Endodermal cell (in vitro differentiated cells): ENCODE measurements around the gene GALP. TPM values are rescaled to one million over a fixed set of nuclear protein-coding genes. Genes with fewer than 3 reads are reported as not detected.
A peak's percentile ranks its signal among the peaks of the same experiment; 100 is the strongest.
"Not testable (repeated sequence)": the region's sequence is repeated elsewhere in the genome, so short reads cannot be mapped to it uniquely, and the experiment has no call there.

Source experiments
- DNase-seq: peaks from one replicate; pipeline ENCODE4 v3.0.0-alpha.2; 2017
- H3K27ac ChIP-seq: 2 replicates; pipeline ENCODE4 v1.5.1; 2013; ENCODE audit warnings: mild to moderate bottlenecking, low read depth, low read length, moderate library complexity
- H3K27me3 ChIP-seq: 2 replicates; pipeline ENCODE4 v1.6.1; 2013; ENCODE audit warnings: mild to moderate bottlenecking, low read length, moderate library complexity; ENCODE audit not compliant: insufficient read depth, control insufficient read depth, poor library complexity, severe bottlenecking
- H3K36me3 ChIP-seq: 2 replicates; pipeline ENCODE4 v1.7.0; 2013; ENCODE audit warnings: mild to moderate bottlenecking, low read length, moderate library complexity; ENCODE audit not compliant: control insufficient read depth, insufficient read depth
- H3K4me1 ChIP-seq: one replicate; pipeline ENCODE4 v1.7.0; 2013; ENCODE audit warnings: low read length; ENCODE audit not compliant: control insufficient read depth, insufficient read depth
- H3K4me3 ChIP-seq: 2 replicates; pipeline ENCODE4 v1.5.1; 2013; ENCODE audit warnings: mild to moderate bottlenecking, low read length, moderate library complexity
- H3K9ac ChIP-seq: 2 replicates; pipeline ENCODE4 v1.6.1; 2013; ENCODE audit warnings: mild to moderate bottlenecking, low read length, moderate library complexity; ENCODE audit not compliant: poor library complexity, severe bottlenecking; ENCODE audit errors: extremely low read depth
- H3K9me3 ChIP-seq: 2 replicates; pipeline ENCODE4 v1.6.1; 2013; ENCODE audit warnings: mild to moderate bottlenecking, low read length, moderate library complexity; ENCODE audit not compliant: control insufficient read depth
- H3K27ac Mint-ChIP-seq: 2 replicates; pipeline ENCODE4 v1.8.0; 2020; ENCODE audit warnings: mixed read lengths
- H3K27me3 Mint-ChIP-seq: 2 replicates; pipeline ENCODE4 v1.8.0; 2021; ENCODE audit warnings: mild to moderate bottlenecking, mixed read lengths; ENCODE audit not compliant: insufficient read depth
- H3K36me3 Mint-ChIP-seq: 2 replicates; pipeline ENCODE4 v1.8.0; 2020; ENCODE audit warnings: low read depth, mixed read lengths
- H3K4me1 Mint-ChIP-seq: 2 replicates; pipeline ENCODE4 v1.8.0; 2020; ENCODE audit warnings: mixed read lengths
- H3K4me3 Mint-ChIP-seq: 2 replicates; pipeline ENCODE4 v1.8.0; 2020; ENCODE audit warnings: mild to moderate bottlenecking, moderate library complexity, mixed read lengths
- H3K9me3 Mint-ChIP-seq: 2 replicates; pipeline ENCODE4 v1.8.0; 2020; ENCODE audit warnings: mild to moderate bottlenecking, mixed read lengths
- WGBS, 2 experiments: methylation state at CpG; one replicate each; pipeline versions ENCODE4 v1.1.5 to v1.1.7; 2013; ENCODE audit warnings: missing lambda C conversion rate in 2 of 2, mixed read lengths in 1 of 2; ENCODE audit not compliant: insufficient coverage in 1 of 2, insufficient read length in 1 of 2; 5-methylcytosine and 5-hydroxymethylcytosine counted together
- total RNA-seq, 2 donors: library from RNA; stranded (reverse); fragmentation: NEBNext Ultra II Directional in 1 of 2; extraction: Animal tissue kit (Norgen Biotek cat#: 25700) in 1 of 2; gene quantifications; 2 replicates in 1 of 2; 3 replicates in 1 of 2; pipeline ENCODE4 v1.2.1, GENCODE V29; 2021
- TF ChIP-seq, protein P1 (sequence below): fragments of 200-600 bp; sonication (generic); conservative IDR thresholded peaks from 2 replicates; pipeline ENCODE4 v1.5.0; 2021; ENCODE audit warnings: antibody characterized with exemption, mild to moderate bottlenecking

GALP gene
- total RNA-seq, 2 donors from 2014 or later = 0.40 TPM; not detected in 1

DNA sequence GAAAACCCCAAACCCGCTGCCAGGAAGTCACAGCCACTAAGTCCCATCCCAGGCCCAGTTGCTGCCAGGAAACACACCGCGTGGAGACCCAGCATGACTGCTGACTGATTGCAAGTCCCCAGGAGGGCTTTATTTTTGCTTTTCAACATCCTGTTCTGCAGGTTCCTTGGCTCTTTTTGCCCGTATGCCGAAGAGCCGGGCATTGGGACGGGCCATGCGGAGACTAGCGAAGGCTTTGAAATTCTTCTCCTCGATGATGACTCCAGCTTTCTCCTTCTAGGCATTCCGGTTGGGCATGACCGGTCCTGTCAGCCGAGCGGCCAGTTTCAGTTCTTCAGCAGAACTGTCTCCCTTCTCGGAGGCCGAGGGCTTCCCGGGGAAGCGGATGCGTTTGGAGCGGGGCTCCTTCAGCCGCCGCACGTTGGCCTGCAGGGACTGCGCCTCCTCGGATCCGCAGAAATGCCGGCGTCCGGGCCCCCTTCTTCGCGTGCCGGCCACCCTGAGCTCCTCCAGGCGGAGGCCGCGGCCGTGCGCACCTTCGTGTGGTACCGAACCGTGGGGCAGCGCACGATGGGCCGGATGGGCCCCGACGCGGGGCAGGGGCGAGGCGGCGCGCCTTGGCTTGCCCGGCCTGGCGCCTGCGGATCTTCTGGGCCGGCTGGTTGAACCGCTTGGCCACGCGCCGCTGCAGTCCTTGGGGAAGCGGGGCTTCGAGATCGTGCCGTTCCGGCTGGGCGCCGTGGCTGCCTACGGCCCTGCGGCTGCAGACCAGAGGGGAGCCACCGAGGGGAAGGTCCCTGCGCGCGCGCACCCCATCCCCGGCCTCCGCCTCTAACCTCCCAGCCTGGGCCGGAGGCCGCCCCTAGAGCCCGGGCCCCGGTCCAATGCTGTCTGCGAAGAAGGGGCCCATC is 41.5 kb downstream of the GALP start:
- H3K27me3 Mint-ChIP-seq = peaks cover 24% of the 10 kb centered on the region
- Histone ChIP-seq H3K4me3 (no peak overlapping the region), H3K27me3 (no peaks in the 10 kb centered on the region), H3K4me1 (no peaks in the 10 kb centered on the region), H3K27ac (no peak overlapping the region), H3K9me3 (no peaks in the 10 kb centered on the region), H3K36me3 (no peaks in the 10 kb centered on the region), H3K9ac (no peak overlapping the region)
- 79 to 87% methylated on average over 50 to 79 of the region's 79 CpGs for WGBS, 2 experiments
- no peak overlapping the region for H3K27ac Mint-ChIP-seq
- no peaks in the 10 kb centered on the region for H3K9me3 Mint-ChIP-seq
- peak overlapping the region; percentile 51 for H3K4me3 Mint-ChIP-seq
- H3K4me1 Mint-ChIP-seq = peaks cover 2% of the 10 kb centered on the region
- TF ChIP-seq, protein P1, sequence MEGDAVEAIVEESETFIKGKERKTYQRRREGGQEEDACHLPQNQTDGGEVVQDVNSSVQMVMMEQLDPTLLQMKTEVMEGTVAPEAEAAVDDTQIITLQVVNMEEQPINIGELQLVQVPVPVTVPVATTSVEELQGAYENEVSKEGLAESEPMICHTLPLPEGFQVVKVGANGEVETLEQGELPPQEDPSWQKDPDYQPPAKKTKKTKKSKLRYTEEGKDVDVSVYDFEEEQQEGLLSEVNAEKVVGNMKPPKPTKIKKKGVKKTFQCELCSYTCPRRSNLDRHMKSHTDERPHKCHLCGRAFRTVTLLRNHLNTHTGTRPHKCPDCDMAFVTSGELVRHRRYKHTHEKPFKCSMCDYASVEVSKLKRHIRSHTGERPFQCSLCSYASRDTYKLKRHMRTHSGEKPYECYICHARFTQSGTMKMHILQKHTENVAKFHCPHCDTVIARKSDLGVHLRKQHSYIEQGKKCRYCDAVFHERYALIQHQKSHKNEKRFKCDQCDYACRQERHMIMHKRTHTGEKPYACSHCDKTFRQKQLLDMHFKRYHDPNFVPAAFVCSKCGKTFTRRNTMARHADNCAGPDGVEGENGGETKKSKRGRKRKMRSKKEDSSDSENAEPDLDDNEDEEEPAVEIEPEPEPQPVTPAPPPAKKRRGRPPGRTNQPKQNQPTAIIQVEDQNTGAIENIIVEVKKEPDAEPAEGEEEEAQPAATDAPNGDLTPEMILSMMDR = no peak
- peak; percentile 86 for DNase-seq
- peaks cover 12% of the 10 kb centered on the region for H3K36me3 Mint-ChIP-seq

GRCh38 chr19:56218961-56219360 is 43.2 kb downstream of the GALP start:
- Histone ChIP-seq H3K9me3 (no peaks in the 10 kb centered on the region), H3K36me3 (no peaks in the 10 kb centered on the region), H3K27me3 (no peaks in the 10 kb centered on the region), H3K27ac (no peak overlapping the region), H3K9ac (no peak overlapping the region), H3K4me3 (no peak overlapping the region), H3K4me1 (no peaks in the 10 kb centered on the region)
- no peak overlapping the region for H3K27ac Mint-ChIP-seq
- no peak overlapping the region for H3K4me3 Mint-ChIP-seq
- H3K9me3 Mint-ChIP-seq = no peaks in the 10 kb centered on the region
- H3K36me3 Mint-ChIP-seq = peaks cover 28% of the 10 kb centered on the region
- DNase-seq = no peak
- TF ChIP-seq, protein P1 = no peak
- WGBS, 2 experiments = 80 to 91% methylated on average over 10 of the region's 10 CpGs
- H3K4me1 Mint-ChIP-seq = peaks cover 2% of the 10 kb centered on the region
- H3K27me3 Mint-ChIP-seq = peaks cover 27% of the 10 kb centered on the region

DNA sequence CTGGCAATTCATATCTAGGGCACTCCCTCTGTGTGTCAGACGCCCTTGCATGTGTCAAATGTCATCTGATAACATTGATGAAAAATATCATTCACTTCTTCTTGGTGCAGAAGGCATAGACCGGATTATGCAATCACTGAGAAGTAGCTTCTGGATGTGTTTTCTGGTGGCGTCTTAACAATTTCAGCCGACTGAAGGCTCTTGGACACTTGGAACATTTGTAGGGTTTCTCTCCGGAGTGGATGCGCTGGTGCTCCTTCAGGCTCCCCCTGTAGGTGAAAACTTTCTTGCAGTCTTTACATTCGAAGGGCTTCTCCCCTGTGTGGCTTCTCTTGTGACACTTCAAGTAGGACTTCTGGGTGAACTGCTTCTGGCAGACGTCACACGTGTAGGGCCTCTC is 45.6 kb downstream of the GALP start:
- H3K27me3 Mint-ChIP-seq = peaks cover 19% of the 10 kb centered on the region
- not testable (repeated sequence) for H3K9me3 Mint-ChIP-seq, H3K27ac Mint-ChIP-seq, H3K4me1 Mint-ChIP-seq, H3K27me3 ChIP-seq, H3K9ac ChIP-seq, H3K36me3 ChIP-seq, H3K9me3 ChIP-seq, H3K27ac ChIP-seq, H3K4me1 ChIP-seq, H3K4me3 Mint-ChIP-seq, H3K4me3 ChIP-seq
- 74% methylated on average over 9 of the region's 9 CpGs for WGBS, 2 experiments
- TF ChIP-seq, protein P1 = peak; percentile 81
- H3K36me3 Mint-ChIP-seq = peaks cover 28% of the 10 kb centered on the region
- DNase-seq = peak; percentile 62
